Left ventricle myocardium inferior (tissue), 1 donor: ENCODE measurements around the gene BAG3. TPM values are rescaled to one million over a fixed set of nuclear protein-coding genes. Genes with fewer than 3 reads are reported as not detected.
A peak's percentile ranks its signal among the peaks of the same experiment; 100 is the strongest.

ENCODE experiments used
- DNase-seq: peaks from one replicate; pipeline ENCODE4 v3.0.0-alpha.2; 2020
- H3K27ac ChIP-seq: fragments of 200-600 bp; replicated peaks from 2 replicates; pipeline ENCODE4 v1.8.0; 2021
- H3K27me3 ChIP-seq: fragments of 200-600 bp; 2 replicates; pipeline ENCODE4 v1.8.0; 2021; ENCODE audit warnings: low read depth
- H3K36me3 ChIP-seq: fragments of 200-600 bp; 2 replicates; pipeline ENCODE4 v1.8.0; 2021
- H3K4me1 ChIP-seq: fragments of 200-600 bp; 2 replicates; pipeline ENCODE4 v1.8.0; 2021
- H3K4me3 ChIP-seq: fragments of 200-600 bp; 2 replicates; pipeline ENCODE4 v1.8.0; 2021; ENCODE audit warnings: mild to moderate bottlenecking, moderate library complexity
- H3K9me3 ChIP-seq: fragments of 200-600 bp; replicated peaks from 2 replicates; pipeline ENCODE4 v1.8.0; 2021
- intact Hi-C: fragments of 100-400 bp; cut with micrococcal nuclease; formaldehyde crosslinking; loops from one replicate; pipeline ENCODE4 v1.11.0; 2022
- total RNA-seq: library from RNA; stranded (reverse); fragmentation: NEBNext Ultra II Directional; extraction: Animal tissue kit (Norgen Biotek cat#: 25700); gene quantifications from one replicate; pipeline ENCODE4 v1.2.1, GENCODE V29; 2021
- TF ChIP-seq, protein P1 (sequence below): fragments of 200-600 bp; IDR thresholded peaks from 2 replicates; pipeline ENCODE4 v1.8.0; 2021; ENCODE audit warnings: antibody characterized with exemption, mild to moderate bottlenecking, borderline replicate concordance
- donor health status: DM: no; HTN: yes; CAD: no; lungs with severe emphysema.

The BAG3 gene
- total RNA-seq, 1 donor from 2014 or later = 164 TPM

GRCh38 chr10:119675483-119676170, 24.4 kb downstream of the BAG3 start:
- intact Hi-C loops = no loop called here
- Histone ChIP-seq H3K27ac (peak overlapping the region; percentile 36), H3K9me3 (no peaks in the 10 kb centered on the region), H3K27me3 (no peaks in the 10 kb centered on the region), H3K4me1 (peaks cover 55% of the 10 kb centered on the region), H3K4me3 (no peak overlapping the region), H3K36me3 (peaks cover 73% of the 10 kb centered on the region)
- TF ChIP-seq, protein P1, sequence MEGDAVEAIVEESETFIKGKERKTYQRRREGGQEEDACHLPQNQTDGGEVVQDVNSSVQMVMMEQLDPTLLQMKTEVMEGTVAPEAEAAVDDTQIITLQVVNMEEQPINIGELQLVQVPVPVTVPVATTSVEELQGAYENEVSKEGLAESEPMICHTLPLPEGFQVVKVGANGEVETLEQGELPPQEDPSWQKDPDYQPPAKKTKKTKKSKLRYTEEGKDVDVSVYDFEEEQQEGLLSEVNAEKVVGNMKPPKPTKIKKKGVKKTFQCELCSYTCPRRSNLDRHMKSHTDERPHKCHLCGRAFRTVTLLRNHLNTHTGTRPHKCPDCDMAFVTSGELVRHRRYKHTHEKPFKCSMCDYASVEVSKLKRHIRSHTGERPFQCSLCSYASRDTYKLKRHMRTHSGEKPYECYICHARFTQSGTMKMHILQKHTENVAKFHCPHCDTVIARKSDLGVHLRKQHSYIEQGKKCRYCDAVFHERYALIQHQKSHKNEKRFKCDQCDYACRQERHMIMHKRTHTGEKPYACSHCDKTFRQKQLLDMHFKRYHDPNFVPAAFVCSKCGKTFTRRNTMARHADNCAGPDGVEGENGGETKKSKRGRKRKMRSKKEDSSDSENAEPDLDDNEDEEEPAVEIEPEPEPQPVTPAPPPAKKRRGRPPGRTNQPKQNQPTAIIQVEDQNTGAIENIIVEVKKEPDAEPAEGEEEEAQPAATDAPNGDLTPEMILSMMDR = no peak
- no peak for DNase-seq

GRCh38 chr10:119677126-119677525, 25.9 kb downstream of the BAG3 start:
- H3K36me3 ChIP-seq = peaks cover 59% of the 10 kb centered on the region
- H3K4me1 ChIP-seq = peaks cover 59% of the 10 kb centered on the region
- DNase-seq = no peak
- no peak overlapping the region for H3K4me3 ChIP-seq
- no peak overlapping the region for H3K27ac ChIP-seq
- H3K27me3 ChIP-seq = no peaks in the 10 kb centered on the region
- TF ChIP-seq, protein P1 = no peak
- intact Hi-C loops = no loop called here
- H3K9me3 ChIP-seq = no peaks in the 10 kb centered on the region

DNA sequence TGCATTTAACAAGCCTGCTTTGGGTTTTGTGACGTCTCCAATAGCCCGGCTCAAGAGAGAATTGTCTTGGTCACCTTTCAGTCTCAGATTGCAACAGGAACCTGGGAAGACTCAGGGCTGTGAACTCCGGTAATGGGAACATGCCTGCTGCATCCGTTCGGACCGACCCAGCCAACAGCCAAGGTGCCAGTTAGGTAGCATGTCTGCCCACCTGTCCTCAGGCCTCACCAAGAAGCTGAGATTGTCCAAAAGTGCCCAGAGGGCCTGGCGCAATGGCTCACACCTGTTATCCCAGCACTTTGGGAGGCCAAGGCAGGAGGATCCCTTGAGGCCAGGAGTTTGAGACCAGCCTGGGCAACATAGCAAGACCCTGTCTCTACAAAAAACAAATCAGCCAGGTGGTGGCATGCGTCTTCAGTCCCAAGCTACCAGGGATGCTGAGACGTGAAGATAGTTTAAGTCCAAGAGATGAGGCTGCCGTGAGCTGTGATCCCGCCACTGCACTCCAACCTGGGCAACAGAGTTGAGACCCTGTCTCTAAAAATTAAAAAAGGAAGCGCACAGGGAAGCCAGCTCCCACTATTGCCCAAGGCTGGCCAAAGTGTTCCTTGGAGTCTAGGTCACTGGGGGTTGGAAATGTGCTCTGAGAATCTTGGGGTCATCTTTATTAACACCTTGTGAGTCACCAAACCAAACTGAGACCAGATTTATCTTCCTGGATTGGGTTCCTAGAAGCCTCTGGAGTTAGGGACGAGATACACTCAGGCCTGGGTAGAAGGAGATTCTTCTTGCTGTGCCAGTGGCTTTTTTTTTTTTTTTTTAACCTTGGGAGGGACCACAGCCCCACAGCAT, 26.9 kb downstream of the BAG3 start:
- Histone ChIP-seq H3K36me3 (peaks cover 49% of the 10 kb centered on the region), H3K9me3 (no peaks in the 10 kb centered on the region), H3K27ac (peak overlapping the region; percentile 77), H3K27me3 (no peaks in the 10 kb centered on the region), H3K4me3 (no peak overlapping the region), H3K4me1 (peaks cover 53% of the 10 kb centered on the region)
- no peak for DNase-seq
- TF ChIP-seq, protein P1 = no peak
- intact Hi-C loops = no loop called here

DNA sequence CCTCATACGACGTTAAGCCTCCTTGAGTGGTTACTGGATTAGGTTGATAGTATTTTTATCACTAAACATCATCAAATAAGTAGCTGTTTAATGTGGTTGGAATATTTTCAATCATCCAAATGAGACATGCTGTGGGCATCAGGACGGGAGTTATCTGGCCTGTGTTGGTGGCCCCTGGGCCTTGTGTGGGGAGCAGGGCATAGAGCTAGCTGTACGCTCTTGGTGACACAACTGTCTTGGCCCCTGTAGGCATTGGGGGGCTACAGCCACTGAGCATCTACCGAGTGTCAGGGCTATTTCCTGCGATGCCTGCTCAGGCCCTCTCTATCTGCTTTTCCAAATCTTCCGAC, 28.3 kb downstream of the BAG3 start:
- Histone ChIP-seq H3K36me3 (peaks cover 36% of the 10 kb centered on the region), H3K27ac (peak overlapping the region; percentile 77), H3K27me3 (no peaks in the 10 kb centered on the region), H3K4me1 (peaks cover 50% of the 10 kb centered on the region), H3K4me3 (no peak overlapping the region), H3K9me3 (no peaks in the 10 kb centered on the region)
- DNase-seq = no peak
- intact Hi-C loops = no loop called here
- TF ChIP-seq, protein P1 = no peak

- H3K4me3 ChIP-seq = peak overlapping the region; percentile 1
- H3K9me3 ChIP-seq = no peaks in the 10 kb centered on the region
- intact Hi-C loops = loop anchor here (10.0 kb wide), 1 partner anchor 175 kb away; no protein-coding TSS in a partner anchor
- peak overlapping the region; percentile 77 for H3K27ac ChIP-seq
- peaks cover 49% of the 10 kb centered on the region for H3K4me1 ChIP-seq
- TF ChIP-seq, protein P1 = no peak
- H3K27me3 ChIP-seq = no peaks in the 10 kb centered on the region
- DNase-seq = no peak
- peaks cover 30% of the 10 kb centered on the region for H3K36me3 ChIP-seq
Observed at GRCh38 chr10:119680050-119680449, 28.9 kb downstream of the BAG3 start.
